Measurements from ENCODE around the gene PDHX. TPM values are rescaled to one million over a fixed set of nuclear protein-coding genes. Genes with fewer than 3 reads are reported as not detected.

Gene PDHX
- total and polyA plus RNA-seq, 2 of the 4 experiments (the other 2 are of a cell fraction): 19.8 to 26.7 TPM

- H3K14ac ChIP-seq (replicated peaks; ENCODE audit: low read depth, low read length): no peak overlapping the region
- H3K36me3 ChIP-seq (ENCODE audit: control insufficient read depth, insufficient read depth, low read length): peaks cover 4% of the 10 kb centered on the region
- no peaks in the 10 kb centered on the region for H3K4me1 ChIP-seq (ENCODE audit: control insufficient read depth, insufficient read depth, low read length)
- no peak overlapping the region for H3K56ac ChIP-seq (ENCODE audit: extremely low read depth, insufficient read depth, low read length)
- H3K23ac ChIP-seq (ENCODE audit: low read depth, low read length): no peak overlapping the region
- no peak overlapping the region for H4K8ac ChIP-seq (ENCODE audit: low read depth in 2 of 2, low read length in 2 of 2)
- BruUV-seq (replicated peaks): no TSS peak
- H3K9me1 ChIP-seq (ENCODE audit: insufficient read depth, low read length): peaks cover 4% of the 10 kb centered on the region; the same call in 1 of the 2 replicates
- POLR2A ChIA-PET (ENCODE audit: unreplicated experiment): no interaction called here
- ATAC-seq (ENCODE audit: low read depth): no peak
- dilution Hi-C loops (cut with HindIII; ENCODE audit: low sequenced_read_pairs, unreplicated experiment): no loop called here
- H3K4ac ChIP-seq (ENCODE audit: low read depth, low read length): no peak overlapping the region
- no peak overlapping the region for H2BK15ac ChIP-seq (ENCODE audit: low read depth, low read length)
- WGBS, 2 experiments (ENCODE audit: extremely low coverage in 2 of 2, insufficient read length in 1 of 2): no CpG with 5 or more reads among the region's 7 CpGs
- no peaks in the 10 kb centered on the region for H3K27me3 ChIP-seq (ENCODE audit: control insufficient read depth, insufficient read depth, low read length)
- H3K79me1 ChIP-seq (ENCODE audit: low read depth in 1 of 2, low read length in 2 of 2): peaks cover 46 to 64% of the 10 kb centered on the region in 2 experiments
- no peak overlapping the region for H2AK5ac ChIP-seq (ENCODE audit: low read depth, low read length)
- H2AK9ac ChIP-seq (replicated peaks; ENCODE audit: low read depth, low read length, poor library complexity): no peak overlapping the region
- intact Hi-C loops (cut with micrococcal nuclease): no loop called here
- in situ Hi-C loops (cut with MboI; ENCODE audit: low sequenced_read_pairs): no loop called here
- H4K5ac ChIP-seq (ENCODE audit: low read depth, low read length): no peak overlapping the region
- H2BK20ac ChIP-seq (ENCODE audit: low read depth, low read length): no peak overlapping the region
- no peak overlapping the region for H3K4me2 ChIP-seq (ENCODE audit: low read depth, low read length)
- no peak overlapping the region for H2BK120ac ChIP-seq (ENCODE audit: low read depth, low read length)
- H3K4me3 ChIP-seq (ENCODE audit: insufficient read depth, low read depth, low read length): no peak overlapping the region
- H3K27ac ChIP-seq (ENCODE audit: insufficient read depth, low read length): no peak overlapping the region
- no peak overlapping the region for H3K18ac ChIP-seq (ENCODE audit: low read depth, low read length)
- no peak overlapping the region for H4K91ac ChIP-seq (ENCODE audit: insufficient read depth, low read depth, low read length)
- H3K9ac ChIP-seq (ENCODE audit: low read depth, low read length): no peak overlapping the region
- TF ChIP-seq USF2 (IDR thresholded peaks at IDR 0.05; ENCODE audit: low read depth, low read length) (no peak), ELK1 (IDR thresholded peaks at IDR 0.05; ENCODE audit: borderline replicate concordance, low read depth, low read length) (no peak), RFX5 (IDR thresholded peaks at IDR 0.05; ENCODE audit: low read depth, low read length) (no peak), CTCF (conservative IDR thresholded peaks at IDR 0.05; ENCODE audit: low read depth, low read length) (no peak), RCOR1 (IDR thresholded peaks at IDR 0.05; ENCODE audit: insufficient replicate concordance, low read length) (no peak), FOS (IDR thresholded peaks at IDR 0.05; ENCODE audit: low read depth, low read length) (no peak), CEBPB (IDR thresholded peaks at IDR 0.05; ENCODE audit: low read depth, low read length) (no peak), CHD1 (IDR thresholded peaks at IDR 0.05; ENCODE audit: low read depth, low read length) (no peak), SMC3 (IDR thresholded peaks at IDR 0.05; ENCODE audit: low read depth, low read length) (no peak), MXI1 (IDR thresholded peaks at IDR 0.05; ENCODE audit: borderline replicate concordance, low read depth, low read length) (no peak), BHLHE40 (IDR thresholded peaks at IDR 0.05; ENCODE audit: low read depth, low read length) (no peak), MAFK (IDR thresholded peaks at IDR 0.05; ENCODE audit: low read depth, low read length) (no peak), RAD21 (IDR thresholded peaks at IDR 0.05; ENCODE audit: low read length) (no peak)
- no peak for DNase-seq
- H2AFZ ChIP-seq (replicated peaks; ENCODE audit: low read length, poor library complexity): no peak overlapping the region
- CTCF ChIA-PET: no interaction called here
- no peak overlapping the region for H2BK5ac ChIP-seq (ENCODE audit: low read depth, low read length, poor library complexity, severe bottlenecking)
- peaks cover 2% of the 10 kb centered on the region; the same call in 1 of the 2 replicates for H3K9me3 ChIP-seq (ENCODE audit: control insufficient read depth, insufficient read depth, low read length)
- H4K20me1 ChIP-seq (ENCODE audit: insufficient read depth, low read length): peaks cover 4% of the 10 kb centered on the region; the same call in 1 of the 2 replicates
Observed at GRCh38 chr11:34905666-34906065, 10.8 kb upstream of the PDHX start.
